ENCODE measurements around the gene GTPBP3. TPM values are rescaled to one million over a fixed set of nuclear protein-coding genes. Genes with fewer than 3 reads are reported as not detected.

The GTPBP3 gene
- total RNA-seq, 2 experiments from 2014 or later, result 83.2 to 113 TPM

DNA sequence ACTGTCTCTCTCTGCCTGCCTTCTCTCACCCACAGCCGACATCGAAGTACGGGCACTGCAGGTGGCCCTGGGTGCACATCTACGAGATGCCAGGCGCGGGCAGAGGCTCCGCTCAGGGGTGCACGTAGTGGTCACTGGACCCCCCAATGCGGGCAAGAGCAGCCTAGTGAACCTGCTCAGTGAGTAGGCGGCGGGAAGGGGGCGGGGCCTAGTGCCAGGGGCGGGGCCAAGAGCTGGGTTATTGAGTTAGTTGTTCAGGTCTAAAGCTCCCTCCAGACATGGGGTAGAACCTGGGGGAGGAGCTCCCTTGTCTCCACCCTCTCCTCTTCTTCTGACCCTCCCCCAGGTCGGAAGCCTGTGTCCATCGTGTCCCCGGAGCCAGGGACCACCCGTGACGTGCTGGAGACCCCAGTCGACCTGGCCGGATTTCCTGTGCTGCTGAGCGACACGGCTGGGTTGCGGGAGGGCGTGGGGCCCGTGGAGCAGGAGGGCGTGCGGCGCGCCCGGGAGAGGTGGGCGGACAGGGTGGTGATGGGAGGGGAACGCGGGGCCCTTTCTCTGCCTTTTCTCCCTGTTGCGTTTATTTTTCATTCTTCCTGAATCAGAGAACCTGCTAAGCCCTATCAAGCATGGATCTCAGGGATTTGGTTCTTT lies 1.9 kb downstream of the GTPBP3 start:
- H3K4me3 ChIP-seq (ENCODE audit: low read depth, low read length, poor library complexity, severe bottlenecking), result peak overlapping the region; percentile 83
- no TSS peak for BruUV-seq (replicated peaks)
- H3K9me2 ChIP-seq (ENCODE audit: insufficient read depth, low read length), result no peaks in the 10 kb centered on the region
- no peak overlapping the region for H3K27ac ChIP-seq (ENCODE audit: low read depth, low read length, poor library complexity, severe bottlenecking)
- no peaks in the 10 kb centered on the region for H3K9me3 ChIP-seq (ENCODE audit: low read length)
- H3K4me1 ChIP-seq (ENCODE audit: insufficient read depth, low read length, poor library complexity, severe bottlenecking), result peaks cover 26% of the 10 kb centered on the region
- peaks cover 12% of the 10 kb centered on the region; the same call in 1 of the 2 replicates for H3K79me2 ChIP-seq (ENCODE audit: insufficient read depth, low read depth, low read length)
- DNase-seq (ENCODE audit: low spot score), result peak; percentile 71
- peaks cover 7% of the 10 kb centered on the region; the same call in 1 of the 2 replicates for H4K20me1 ChIP-seq (ENCODE audit: insufficient read depth, low read length)
- intact Hi-C loops (cut with micrococcal nuclease; ENCODE audit: unreplicated experiment), result no loop called here
- ChIA-PET CTCF (ENCODE audit: unreplicated experiment) (no interaction called here), POLR2A (interaction anchor here (0.6 to 1.2 kb wide), 3 partner anchors 12 to 80 kb away, joined by 3 read pairs; partner anchors contain the start of gene MVB12A)
- peaks cover 44% of the 10 kb centered on the region for H3K36me3 ChIP-seq (ENCODE audit: insufficient read depth, low read length)
- TF ChIP-seq, protein P1, sequence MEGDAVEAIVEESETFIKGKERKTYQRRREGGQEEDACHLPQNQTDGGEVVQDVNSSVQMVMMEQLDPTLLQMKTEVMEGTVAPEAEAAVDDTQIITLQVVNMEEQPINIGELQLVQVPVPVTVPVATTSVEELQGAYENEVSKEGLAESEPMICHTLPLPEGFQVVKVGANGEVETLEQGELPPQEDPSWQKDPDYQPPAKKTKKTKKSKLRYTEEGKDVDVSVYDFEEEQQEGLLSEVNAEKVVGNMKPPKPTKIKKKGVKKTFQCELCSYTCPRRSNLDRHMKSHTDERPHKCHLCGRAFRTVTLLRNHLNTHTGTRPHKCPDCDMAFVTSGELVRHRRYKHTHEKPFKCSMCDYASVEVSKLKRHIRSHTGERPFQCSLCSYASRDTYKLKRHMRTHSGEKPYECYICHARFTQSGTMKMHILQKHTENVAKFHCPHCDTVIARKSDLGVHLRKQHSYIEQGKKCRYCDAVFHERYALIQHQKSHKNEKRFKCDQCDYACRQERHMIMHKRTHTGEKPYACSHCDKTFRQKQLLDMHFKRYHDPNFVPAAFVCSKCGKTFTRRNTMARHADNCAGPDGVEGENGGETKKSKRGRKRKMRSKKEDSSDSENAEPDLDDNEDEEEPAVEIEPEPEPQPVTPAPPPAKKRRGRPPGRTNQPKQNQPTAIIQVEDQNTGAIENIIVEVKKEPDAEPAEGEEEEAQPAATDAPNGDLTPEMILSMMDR (conservative IDR thresholded peaks at IDR 0.05; ENCODE audit: low read length), result no peak
- no peak for TF ChIP-seq EZH2phosphoT487 (IDR thresholded peaks at IDR 0.05; ENCODE audit: borderline replicate concordance, low read depth, low read length)
- no peak overlapping the region for H2AFZ ChIP-seq (ENCODE audit: low read length)
- H3K4me2 ChIP-seq (ENCODE audit: low read length), result peak overlapping the region; percentile 71

- Histone ChIP-seq H3K27ac (ENCODE audit: low read depth, low read length, poor library complexity, severe bottlenecking) (no peak overlapping the region), H3K4me2 (ENCODE audit: low read length) (no peak overlapping the region), H4K20me1 (ENCODE audit: insufficient read depth, low read length) (peaks cover 7% of the 10 kb centered on the region; the same call in 1 of the 2 replicates), H3K79me2 (ENCODE audit: insufficient read depth, low read depth, low read length) (peaks cover 12% of the 10 kb centered on the region; the same call in 1 of the 2 replicates), H2AFZ (ENCODE audit: low read length) (no peak overlapping the region), H3K4me1 (ENCODE audit: insufficient read depth, low read length, poor library complexity, severe bottlenecking) (peaks cover 18% of the 10 kb centered on the region), H3K9me3 (ENCODE audit: low read length) (no peaks in the 10 kb centered on the region), H3K4me3 (ENCODE audit: low read depth, low read length, poor library complexity, severe bottlenecking) (no peak overlapping the region), H3K36me3 (ENCODE audit: insufficient read depth, low read length) (peaks cover 45% of the 10 kb centered on the region), H3K9me2 (ENCODE audit: insufficient read depth, low read length) (no peaks in the 10 kb centered on the region)
- no TSS peak for BruUV-seq (replicated peaks)
- CTCF ChIA-PET (ENCODE audit: unreplicated experiment), result no interaction called here
- no peak for DNase-seq (ENCODE audit: low spot score)
- intact Hi-C loops (cut with micrococcal nuclease; ENCODE audit: unreplicated experiment), result no loop called here
- POLR2A ChIA-PET, result no interaction called here
- TF ChIP-seq, protein P1 (conservative IDR thresholded peaks at IDR 0.05; ENCODE audit: low read length), result no peak
- no peak for TF ChIP-seq EZH2phosphoT487 (IDR thresholded peaks at IDR 0.05; ENCODE audit: borderline replicate concordance, low read depth, low read length)
Measured at GRCh38 chr19:17340302-17340870, 3.0 kb downstream of the GTPBP3 start.

- DNase-seq (ENCODE audit: low spot score), result no peak
- CTCF ChIA-PET (ENCODE audit: unreplicated experiment), result no interaction called here
- POLR2A ChIA-PET, result no interaction called here
- Histone ChIP-seq H3K9me2 (ENCODE audit: insufficient read depth, low read length) (no peaks in the 10 kb centered on the region), H3K9me3 (ENCODE audit: low read length) (no peaks in the 10 kb centered on the region), H3K36me3 (ENCODE audit: insufficient read depth, low read length) (peaks cover 45% of the 10 kb centered on the region), H3K4me3 (ENCODE audit: low read depth, low read length, poor library complexity, severe bottlenecking) (no peak overlapping the region), H3K27ac (ENCODE audit: low read depth, low read length, poor library complexity, severe bottlenecking) (no peak overlapping the region), H4K20me1 (ENCODE audit: insufficient read depth, low read length) (peaks cover 7% of the 10 kb centered on the region; the same call in 1 of the 2 replicates), H3K79me2 (ENCODE audit: insufficient read depth, low read depth, low read length) (peaks cover 12% of the 10 kb centered on the region; the same call in 1 of the 2 replicates), H2AFZ (ENCODE audit: low read length) (no peak overlapping the region), H3K4me2 (ENCODE audit: low read length) (no peak overlapping the region), H3K4me1 (ENCODE audit: insufficient read depth, low read length, poor library complexity, severe bottlenecking) (peaks cover 13% of the 10 kb centered on the region)
- intact Hi-C loops (cut with micrococcal nuclease; ENCODE audit: unreplicated experiment), result no loop called here
- TF ChIP-seq, protein P1 (conservative IDR thresholded peaks at IDR 0.05; ENCODE audit: low read length), result no peak
- TF ChIP-seq EZH2phosphoT487 (IDR thresholded peaks at IDR 0.05; ENCODE audit: borderline replicate concordance, low read depth, low read length), result no peak
- no TSS peak for BruUV-seq (replicated peaks)
Measured at GRCh38 chr19:17340871-17341357, 3.6 kb downstream of the GTPBP3 start.
